Dermis blood vessel endothelial cell (primary cell): ENCODE data around the gene CASZ1. TPM values are rescaled to one million over a fixed set of nuclear protein-coding genes. Genes with fewer than 3 reads are reported as not detected.
A peak's percentile ranks its signal among the peaks of the same experiment; 100 is the strongest.

Experiments
- DNase-seq: peaks from one replicate; pipeline ENCODE4 v3.0.0; 2010
- total RNA-seq: library from RNA; depleted of rRNA; stranded (reverse); fragments of >200 nt; gene quantifications from 2 replicates; pipeline ENCODE4 v1.2.3, GENCODE V29; 2014

The CASZ1 gene
- total RNA-seq, 1 donor from 2014 or later = 4.3 TPM

DNA sequence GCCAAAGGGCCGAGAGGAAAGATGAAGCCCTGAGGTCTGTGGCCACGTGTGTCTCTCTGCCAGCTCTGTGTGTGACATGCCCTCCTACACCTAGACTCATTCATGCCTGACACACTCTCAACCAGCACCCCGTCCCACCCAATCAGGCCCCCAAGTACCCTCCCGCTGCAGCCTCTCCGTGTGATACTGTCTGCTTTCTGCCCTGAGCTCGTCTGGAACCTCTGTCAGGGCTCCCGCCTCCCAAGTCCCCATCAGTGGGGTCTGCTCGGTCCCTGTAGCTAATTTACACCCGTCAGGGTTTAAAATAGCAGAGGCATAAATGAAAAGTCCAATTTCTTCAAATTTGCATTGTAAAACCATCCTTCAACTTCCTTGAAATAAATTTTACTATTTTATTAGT is 20.7 kb downstream of the CASZ1 start:
- no peak for DNase-seq

DNA sequence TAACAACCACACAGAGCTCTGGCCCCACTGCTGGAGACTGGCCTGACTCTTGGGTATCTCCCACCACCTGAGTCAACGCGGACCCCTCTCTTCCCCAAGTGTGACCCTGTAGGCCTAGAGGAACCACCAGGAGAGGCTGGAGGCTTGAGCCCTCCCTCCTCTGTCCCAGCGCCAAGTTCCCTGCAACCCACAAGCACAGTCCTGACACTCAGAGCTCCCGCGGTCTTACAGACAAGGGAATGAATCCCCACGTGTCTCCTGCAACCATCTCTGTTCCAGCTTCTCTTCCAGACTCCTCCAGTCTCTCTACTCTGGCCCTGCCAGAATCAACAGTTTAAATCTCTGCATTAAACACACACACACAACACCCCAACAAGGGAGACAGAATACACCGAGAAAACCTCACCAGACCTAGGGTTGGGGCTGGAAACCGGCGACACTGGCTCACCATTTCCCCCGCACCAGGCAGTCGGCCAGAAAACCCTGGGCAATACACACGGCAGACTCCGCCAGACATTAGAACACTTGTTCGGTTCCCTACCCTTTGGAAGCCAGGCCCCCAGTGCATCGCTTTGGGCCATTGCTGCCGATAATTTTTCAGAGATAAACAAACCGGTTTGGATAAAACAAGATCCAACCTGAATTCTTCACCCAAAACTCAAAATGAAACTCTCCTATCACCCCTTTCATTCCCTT is 21.7 kb downstream of the CASZ1 start:
- no peak for DNase-seq

DNA sequence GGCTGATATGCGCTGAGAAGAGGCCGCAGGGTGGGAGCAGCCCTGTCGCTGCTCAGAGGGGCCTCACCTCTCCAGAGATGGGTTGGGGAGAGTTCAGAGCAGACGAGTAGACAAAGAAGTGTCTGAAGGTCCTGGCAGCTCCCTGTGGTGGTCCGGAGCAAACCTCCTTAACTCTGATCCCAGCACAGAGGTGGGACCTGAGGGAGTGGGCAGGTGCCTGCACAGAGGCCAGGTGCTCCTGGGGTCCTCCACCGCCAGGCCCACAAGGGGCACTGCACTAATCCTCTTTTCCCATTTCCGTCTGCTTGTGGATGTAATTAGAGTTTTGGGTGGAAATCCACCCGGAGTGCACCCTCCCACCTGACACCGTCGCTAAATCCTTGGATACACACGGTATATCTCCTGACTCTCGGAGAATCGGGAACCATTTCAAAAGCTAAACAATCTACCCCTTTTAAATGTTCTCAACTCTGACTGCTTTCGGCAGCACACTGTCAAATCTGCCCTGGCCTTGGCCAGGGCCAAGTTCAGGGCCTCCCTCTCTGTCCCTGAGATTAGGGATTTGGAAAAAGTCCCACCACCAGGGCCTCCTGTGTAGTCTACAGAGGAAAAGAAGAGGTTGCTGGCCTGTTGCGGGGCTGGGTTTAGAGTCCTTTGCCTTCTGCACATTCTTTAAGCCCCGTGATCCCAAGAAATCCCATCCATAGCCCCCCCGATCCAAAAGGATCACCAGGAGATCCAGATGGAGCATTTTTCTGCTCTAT is 22.4 kb downstream of the CASZ1 start:
- DNase-seq = no peak

DNA sequence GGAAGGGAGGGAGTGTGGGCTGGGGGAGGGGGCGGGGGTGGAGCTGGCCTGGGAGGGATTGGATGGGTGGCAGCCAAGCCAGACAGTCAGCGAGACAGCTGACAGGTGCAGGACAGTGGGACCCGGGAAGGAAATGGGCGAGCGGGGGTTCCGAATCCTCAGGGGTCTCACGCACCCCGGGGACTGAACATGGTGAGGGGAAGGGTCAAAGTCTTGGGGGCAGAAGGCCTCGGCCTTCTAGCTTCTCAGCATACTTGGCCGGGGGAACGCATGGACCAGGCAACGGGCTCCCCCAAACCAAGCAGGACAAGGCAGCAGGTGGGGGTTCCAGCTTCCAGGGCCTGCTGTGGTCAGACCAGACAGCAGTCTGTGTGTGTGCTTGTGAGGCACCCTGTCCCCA is 23.1 kb downstream of the CASZ1 start:
- no peak for DNase-seq

DNA sequence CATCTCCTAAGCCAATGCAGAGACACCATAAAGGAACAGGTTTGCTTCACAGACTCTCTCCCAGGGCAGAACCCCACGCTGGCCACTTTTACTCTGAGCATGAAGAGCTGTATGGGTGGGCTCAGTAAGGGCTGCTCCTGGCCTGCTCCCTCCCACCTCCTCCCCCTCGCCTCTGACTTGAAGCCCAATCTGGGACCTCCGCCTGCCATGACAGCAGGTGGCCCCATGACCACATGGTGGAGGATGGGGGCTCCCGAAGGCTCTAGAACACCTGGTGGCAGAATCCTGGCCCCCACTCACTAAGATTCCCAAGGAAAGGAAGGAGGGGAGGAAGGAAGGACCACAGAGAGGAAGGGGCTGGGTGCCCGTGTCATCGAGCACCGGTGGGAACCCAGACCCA is 23.7 kb downstream of the CASZ1 start:
- no peak for DNase-seq

DNA sequence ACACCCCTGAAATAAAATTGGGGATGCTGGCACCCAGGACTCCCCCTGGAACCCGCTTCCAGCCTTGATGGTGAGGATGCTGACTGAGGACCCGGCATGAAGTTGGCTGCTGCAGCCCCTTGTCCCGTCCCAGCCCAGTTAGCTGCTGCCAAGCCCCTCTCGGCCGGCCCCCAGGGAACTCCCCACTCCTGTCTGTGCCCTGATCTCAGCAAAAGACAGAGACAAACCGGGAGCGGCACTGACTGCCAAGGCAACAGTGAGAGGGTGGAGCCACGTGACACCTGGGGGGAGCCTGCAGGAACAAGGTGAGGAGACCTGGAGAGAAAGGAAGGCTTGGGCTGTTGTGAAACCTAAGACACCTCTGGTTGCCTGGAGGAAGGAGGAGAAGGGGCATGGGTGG is 24.7 kb downstream of the CASZ1 start:
- no peak for DNase-seq

DNA sequence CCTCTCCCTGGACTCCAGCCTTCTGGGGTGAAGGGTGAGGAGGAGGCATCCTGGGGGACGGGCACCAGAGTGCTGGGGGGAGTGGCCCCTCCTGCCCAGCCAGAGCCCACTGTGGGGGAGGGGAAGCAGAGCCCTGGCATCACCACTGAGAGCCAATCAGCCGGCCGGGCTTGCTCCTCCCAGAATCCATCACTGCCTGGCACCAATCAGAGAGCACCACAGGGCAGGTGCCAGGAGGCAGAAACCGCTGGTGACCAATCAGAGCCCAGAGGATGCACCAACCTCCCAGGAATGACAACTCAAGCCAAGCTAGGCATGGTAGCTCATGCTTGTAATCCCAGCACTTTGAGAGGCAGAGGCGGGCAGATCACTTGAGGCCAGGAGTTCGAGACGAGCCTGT is 27.9 kb downstream of the CASZ1 start:
- no peak for DNase-seq

DNA sequence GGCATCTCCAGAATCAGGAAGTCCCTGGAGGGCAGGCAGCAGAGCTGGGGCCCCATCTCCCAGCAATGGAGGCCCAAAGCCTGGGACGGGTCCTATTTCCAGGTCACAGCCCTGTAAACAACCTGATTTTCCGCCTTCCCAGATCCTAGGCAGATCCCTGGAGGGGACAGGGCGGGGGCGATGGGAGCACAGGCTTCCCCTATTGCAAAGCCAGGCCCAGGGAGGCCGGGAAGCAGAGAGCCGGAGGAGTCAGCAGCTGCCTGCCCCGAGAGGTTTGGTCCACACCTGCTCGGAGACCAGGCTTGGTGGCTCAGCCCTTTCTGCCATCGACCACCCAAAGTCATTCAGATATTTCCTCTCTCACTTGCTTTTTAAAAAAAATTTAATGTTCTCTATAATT is 29.2 kb downstream of the CASZ1 start:
- DNase-seq = no peak

DNA sequence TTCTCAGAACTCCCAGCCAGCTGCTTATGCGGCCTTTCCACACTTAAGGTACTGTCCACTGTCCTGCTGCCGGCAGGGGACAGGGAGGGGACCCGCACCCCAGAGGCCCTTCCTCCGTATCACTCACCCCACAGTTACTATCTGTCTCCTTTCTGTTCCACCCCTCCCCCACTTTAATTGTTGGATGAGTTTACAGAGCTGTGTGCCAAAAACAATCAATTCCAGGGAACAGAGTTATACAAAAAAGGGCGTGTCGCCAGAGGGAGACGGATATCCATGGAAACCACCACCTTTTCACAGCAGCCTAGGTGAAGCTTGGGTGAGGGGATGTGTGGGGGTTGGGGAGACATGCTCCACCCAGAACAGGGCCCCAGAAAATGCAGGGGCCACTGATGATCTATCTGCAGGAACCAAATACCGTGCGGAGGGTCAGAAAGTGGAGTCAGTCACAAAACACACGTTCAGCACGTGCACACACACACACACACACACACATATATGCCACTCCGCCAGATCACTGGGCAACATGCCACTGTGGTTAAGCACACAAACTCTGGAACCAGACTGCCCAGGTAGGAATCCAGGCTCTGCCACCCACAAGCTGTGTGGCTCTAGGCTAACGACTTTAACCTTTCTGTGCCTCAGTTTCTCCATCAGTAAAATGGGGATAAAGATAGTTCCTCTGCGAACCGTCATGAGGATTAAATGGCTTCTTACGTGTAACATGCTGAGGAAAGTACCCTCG is 30.5 kb downstream of the CASZ1 start:
- DNase-seq = peak; percentile 25

DNA sequence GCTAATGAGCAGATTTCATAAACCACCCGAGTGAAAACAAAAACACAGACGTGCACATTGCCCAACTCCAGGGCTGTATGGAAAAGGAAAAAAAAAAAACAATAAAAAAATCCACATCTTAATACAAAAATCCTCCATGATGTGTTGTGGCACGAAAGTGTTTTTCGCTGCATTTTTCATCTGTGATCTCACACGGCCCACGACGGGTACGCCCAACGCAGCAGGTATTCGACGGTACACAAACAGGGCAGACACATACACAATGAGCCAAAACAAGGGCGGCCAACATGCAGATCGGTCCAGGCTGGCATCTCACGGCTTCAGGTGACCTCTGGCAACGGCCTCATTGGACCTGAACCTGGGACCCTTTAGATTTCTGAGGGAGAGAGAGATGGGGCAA is 31.1 kb downstream of the CASZ1 start:
- DNase-seq = peak; percentile 6

DNA sequence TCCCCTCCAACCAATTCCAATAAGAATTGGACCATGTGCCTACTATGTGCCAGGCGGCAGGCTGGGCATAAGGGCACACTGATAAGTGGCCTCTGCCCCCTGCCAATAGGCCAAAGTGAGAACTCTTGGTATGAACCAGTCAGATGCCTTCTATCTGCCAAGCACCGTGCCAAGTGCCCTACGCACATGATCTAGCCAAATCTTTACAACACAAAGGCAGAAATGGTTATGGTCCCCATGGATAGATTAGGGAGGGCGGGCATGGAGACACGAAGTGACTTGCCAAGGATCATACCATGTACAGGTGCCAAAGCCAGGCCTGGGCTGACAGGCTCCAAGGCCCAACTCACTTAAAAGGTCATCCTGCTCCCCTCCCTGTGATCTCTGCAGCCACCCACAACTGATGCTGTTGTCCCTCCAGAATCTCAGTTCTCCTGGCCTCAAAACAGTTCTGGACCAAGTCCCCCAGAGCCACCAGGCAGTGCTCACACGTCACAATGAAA is 32.1 kb downstream of the CASZ1 start:
- DNase-seq = no peak

DNA sequence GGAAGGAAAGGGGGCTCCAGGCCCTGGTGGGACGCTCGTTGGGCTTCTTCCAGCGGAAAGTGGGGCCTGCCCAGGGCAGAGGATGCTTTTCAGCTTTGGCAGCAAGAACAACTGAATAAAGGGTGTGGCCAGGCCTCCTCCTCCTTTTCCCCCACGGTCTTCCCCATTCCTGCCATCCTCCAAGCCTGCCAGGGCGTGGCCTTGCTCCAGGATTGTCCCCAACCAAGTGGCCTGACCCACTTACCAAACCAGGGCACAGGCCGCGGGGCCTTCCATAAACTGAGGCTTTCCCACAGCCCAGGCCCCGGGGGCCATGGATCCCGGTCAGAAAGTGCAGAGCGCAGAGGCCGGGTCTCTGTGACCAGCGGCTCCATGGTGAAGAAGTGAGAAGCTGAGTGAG is 33.6 kb downstream of the CASZ1 start:
- DNase-seq = no peak

DNA sequence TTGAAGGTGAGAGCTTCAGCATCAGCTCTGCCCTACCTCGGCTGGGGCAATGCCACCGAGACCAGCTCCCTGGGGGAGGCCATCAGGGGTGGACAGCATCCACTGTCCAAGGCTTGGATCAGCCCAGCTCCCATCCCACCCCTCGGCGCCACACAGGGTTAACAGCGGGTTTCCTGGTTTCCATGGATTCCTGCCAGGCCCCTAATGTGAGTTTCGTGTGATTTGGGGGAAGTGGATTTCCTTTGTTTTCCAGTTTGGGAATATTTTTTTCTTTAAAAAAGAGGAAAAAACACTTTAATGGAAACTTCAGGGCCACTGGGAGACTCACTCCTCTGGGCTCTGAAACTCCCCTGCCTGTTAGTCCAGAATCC is 34.3 kb downstream of the CASZ1 start:
- DNase-seq = peak; percentile 65

DNA sequence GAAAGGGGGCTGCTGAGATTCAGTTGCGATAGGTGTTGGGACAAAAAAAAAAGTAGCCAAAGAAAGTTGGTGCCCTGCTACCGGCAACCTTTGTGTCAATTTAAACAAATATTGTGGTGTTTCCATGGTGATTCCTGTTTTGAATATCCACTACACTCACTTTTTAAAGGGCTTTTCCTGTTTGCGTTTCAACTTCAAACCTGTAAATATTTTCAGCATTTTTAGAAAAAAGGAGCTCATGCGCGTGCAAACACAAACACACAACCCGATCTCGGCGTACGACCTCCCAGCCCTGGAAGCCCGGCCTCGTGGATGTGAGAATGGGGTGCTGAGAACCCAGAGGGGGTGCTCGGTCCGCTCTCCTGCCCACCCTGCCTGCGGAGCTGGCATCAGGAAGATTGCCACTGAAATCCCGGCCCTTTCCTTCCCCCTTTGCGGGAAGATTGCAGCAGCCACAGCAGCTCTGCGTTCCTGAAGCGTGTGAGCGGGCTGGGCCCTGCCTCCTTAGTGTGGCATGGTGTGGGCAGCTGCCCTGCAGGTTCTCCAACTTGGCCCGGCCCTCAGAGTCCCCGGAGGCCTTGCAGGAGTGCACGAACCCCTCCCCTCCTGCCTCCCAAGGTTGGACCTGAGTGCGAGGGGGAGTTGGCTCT is 34.8 kb downstream of the CASZ1 start:
- DNase-seq = peak; percentile 74

DNA sequence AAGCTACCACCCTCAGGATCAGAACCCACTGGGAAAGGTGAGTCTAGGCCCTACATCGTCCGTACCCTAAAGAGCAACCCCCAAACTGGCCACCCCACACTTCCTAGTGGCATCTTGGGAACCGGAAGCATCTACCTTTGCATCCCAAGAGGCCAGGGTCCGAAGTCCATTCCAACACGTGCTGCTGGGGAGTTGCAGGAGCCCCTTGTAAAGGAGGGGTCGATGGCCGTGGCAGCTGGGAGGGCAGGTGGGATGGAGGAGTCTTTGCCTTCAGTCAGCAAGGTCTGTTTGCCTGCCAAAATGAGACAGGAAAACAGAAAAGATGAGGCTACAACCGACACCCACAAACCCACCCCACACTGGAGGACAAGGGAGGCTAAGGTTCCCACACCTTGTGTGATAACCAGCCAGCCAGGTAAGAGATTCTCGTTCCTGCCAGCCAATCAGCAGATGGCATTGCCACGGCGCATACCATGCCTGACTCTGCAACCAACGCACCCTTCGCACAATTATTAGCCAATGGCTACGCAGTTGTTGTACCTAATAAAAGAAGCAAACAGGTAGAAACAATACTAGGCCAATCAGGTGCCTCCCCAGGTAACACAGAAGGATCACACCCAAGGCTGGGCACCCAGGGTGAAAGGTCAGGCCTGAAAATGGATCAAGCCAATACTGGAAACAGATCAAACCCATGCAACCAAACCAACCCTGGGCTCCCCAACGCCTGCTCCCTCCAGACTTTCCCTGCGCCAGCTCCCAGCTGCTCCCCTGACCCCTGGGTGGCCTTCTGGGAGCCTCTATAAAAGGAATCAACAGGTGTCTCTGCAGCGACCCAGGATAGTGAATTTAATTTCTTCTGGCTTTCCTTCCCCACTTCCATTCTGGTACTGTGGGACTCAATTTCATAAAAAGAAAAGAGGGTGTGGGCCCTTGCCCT is 35.6 kb downstream of the CASZ1 start:
- no peak for DNase-seq

DNA sequence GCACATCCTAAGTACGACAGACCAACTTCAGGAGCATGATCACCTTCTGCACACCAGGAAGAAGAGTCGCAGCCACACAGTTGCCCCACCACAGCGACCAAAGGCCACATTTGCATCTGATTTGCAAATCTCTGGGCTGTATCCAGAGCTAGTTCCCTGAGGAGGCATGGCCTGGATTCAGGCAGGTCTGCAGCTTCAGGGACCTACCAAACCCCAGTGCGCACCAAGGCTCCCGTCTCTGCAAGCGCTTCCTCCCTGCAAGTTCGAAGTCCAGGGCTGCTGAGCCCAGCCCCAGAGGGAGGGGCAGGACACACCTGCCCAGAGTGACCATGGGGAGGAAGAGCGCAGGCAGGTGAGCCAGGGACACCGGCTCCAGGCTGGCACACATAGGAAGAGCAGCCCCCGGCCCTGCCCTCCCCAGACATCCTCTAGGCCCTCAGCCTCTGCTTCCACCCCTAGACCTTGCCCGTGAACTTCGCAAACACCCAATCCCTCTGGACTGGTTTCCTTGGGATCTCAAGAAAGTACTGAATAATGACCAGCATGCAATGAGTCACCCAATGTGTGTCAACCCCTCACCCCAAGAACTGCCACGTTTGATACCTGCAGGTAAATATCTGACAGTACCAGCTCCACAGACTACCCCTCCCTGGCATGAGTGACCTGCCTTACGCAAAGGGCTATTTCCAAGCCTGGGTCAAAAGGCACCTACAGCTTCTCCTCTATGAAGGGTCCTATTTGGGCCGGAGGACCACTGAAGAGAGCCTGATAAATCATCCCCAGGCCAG is 36.8 kb downstream of the CASZ1 start:
- DNase-seq = no peak

DNA sequence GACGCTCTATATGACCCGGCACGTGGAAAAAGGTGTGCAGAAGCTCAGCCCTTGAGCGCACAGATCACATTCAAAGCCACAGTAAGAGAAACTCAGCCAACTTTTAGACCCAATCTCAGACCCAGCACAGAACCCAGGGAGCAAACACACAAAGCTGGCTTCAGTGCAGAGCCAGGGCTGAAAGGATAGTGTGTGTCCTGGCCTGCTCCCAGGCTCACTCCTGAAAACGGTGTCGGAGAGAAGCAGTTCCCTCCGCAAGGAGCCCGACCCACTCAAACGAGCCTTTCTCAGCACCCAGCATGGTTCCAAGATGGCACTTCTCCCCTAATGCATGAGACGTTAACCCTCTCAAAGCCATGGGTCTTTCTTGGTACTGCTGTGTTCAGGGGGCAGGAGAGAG is 39.6 kb downstream of the CASZ1 start:
- no peak for DNase-seq

DNA sequence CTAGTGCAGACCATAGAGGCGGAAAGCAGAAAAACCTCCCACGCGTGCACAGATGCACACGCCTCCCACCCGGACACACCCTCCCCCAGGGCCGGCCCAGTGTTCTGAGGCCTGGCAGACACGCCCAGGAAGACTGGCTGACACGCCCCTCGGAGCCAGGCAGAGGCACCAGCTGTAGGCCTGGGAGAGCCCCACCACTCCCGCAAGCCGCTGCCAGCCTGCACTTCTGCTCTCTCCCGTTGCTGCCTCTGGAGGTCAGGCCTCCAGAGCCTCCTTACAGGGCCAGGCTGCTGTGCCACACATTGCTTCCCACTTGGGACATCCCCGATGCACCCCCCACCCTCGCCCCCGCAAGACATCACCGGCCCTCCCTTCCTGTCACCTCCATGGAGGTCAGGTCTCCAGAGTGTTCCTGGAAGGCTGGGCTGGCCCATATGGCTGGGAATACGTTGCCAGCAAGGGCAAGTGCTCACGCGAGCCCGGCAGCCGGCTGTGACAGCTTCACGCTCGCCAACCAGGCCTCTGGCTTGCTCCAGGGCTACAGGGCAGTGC is 40.4 kb downstream of the CASZ1 start:
- DNase-seq = peak; percentile 44

DNA sequence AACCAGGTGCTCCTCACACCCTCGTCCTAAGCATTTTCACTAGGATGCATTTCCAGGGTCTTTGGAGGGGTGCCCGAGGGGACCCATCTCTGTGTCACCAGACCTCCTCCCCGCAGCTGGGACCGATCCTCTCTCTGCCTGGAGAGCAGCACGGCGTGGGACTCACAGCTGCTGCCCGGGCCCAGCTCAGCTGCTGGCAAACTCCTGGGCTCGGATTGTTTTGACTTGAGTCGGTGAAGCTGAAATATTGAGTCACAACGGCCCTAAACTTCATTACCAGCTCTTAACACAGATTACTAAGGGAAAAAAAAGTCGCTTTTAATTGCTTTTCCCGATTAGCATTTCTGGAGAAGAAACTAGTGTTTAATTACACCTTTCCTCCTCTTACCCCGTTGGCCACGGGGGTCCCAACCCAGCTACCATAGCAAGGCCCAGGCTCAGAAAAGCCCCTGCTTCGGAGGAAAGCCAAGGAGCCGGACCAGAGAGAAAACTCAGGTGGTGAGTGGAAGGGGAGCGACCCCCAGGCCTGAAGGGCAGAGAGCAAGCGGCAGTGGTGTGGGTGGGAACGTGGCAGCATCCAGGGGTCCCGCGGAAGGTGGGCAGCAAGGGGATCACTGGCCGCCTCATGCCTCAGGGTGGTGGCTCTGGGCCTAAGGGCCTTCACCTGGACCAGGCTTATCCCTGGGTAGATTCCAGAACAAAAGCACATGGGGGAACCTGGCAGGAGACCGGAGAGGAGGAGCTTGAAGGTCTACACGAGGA is 41.7 kb downstream of the CASZ1 start:
- DNase-seq = no peak

DNA sequence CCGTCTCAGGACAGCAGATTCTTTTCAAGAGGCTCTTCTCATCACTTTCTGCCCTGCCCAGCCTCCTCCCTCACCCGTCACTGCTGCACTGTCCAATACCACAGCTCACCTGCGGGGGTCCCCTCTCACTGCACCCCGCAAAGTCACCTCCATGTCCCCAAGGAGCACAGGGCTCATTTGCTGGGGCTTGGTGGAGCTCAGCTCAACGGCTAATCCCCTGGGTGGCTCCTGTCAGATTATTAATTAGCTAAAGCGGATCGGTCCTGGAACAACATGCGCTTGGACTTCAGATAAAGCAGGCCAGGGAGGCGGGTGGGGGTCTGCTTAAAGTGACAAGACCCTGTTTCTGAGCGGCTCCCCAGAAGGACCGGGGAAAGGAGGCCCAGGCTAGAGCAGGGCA is 43.1 kb downstream of the CASZ1 start:
- DNase-seq = no peak
